Hepatocyte (in vitro differentiated cells): ENCODE measurements around the gene EDAR.

ENCODE experiments used
- EZH2 ChIP-seq: fragments of 200-600 bp; sonication (generic); IDR thresholded peaks from 2 replicates; pipeline ENCODE4 v1.6.1; 2016; ENCODE audit warnings: antibody characterized with exemption, mild to moderate bottlenecking, borderline replicate concordance
- EZH2phosphoT487 ChIP-seq: fragments of 200-600 bp; sonication (generic); IDR thresholded peaks from one replicate; pipeline ENCODE4 v1.6.1; 2018; ENCODE audit warnings: antibody characterized with exemption, mild to moderate bottlenecking, low read depth, moderate library complexity; ENCODE audit not compliant: unreplicated experiment, severe bottlenecking
- TF ChIP-seq, protein P1 (sequence below): fragments of 200-600 bp; sonication (generic); IDR thresholded peaks from 2 replicates; pipeline ENCODE4 v1.5.1; 2016; ENCODE audit warnings: antibody characterized with exemption, mild to moderate bottlenecking; ENCODE audit not compliant: poor library complexity

DNA sequence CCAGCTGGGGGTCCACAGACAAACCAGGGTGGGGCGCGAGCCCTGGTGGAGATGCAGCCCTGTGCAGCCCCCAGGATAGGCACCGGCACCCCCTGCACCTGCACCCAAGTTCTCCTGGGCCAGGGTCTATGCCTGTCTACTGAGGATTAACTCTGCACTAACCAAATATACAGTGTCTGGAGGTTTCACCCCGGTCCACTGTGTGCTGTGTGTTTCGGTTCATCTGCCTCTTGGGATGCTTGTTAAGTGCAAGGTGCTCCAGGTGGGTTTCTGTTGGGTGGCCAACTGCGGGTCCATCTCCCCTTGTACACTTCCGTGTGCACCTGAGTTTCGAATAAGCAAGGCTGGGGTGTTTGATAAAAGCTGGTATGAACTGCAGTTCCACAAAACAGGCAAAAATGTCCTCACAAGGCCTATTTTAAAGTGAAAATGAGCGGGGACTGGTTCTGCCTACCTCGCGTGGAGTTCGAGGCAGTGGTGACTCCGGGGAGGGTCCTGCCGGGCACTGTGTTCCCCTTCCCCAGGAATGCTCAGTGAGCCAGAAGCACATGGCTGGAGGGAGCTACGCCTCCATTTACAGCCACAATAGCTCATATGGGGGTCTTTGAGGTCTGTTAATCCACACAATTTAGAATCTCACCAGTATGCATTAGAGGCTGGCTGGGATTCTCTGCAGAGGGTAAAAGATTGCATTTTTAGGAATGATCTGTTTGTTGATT, 70.7 kb downstream of the EDAR start:
- TF ChIP-seq, protein P1, sequence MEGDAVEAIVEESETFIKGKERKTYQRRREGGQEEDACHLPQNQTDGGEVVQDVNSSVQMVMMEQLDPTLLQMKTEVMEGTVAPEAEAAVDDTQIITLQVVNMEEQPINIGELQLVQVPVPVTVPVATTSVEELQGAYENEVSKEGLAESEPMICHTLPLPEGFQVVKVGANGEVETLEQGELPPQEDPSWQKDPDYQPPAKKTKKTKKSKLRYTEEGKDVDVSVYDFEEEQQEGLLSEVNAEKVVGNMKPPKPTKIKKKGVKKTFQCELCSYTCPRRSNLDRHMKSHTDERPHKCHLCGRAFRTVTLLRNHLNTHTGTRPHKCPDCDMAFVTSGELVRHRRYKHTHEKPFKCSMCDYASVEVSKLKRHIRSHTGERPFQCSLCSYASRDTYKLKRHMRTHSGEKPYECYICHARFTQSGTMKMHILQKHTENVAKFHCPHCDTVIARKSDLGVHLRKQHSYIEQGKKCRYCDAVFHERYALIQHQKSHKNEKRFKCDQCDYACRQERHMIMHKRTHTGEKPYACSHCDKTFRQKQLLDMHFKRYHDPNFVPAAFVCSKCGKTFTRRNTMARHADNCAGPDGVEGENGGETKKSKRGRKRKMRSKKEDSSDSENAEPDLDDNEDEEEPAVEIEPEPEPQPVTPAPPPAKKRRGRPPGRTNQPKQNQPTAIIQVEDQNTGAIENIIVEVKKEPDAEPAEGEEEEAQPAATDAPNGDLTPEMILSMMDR: no peak
- TF ChIP-seq EZH2 (no peak), EZH2phosphoT487 (no peak)
